Activated CD4-positive, alpha-beta T cell treated with anti-CD3 and anti-CD28 coated beads, Interleukin-2, Interleukin-6, amounts not matched to agents 100 ng/mL and 50 ng/mL, durations not matched to agents 16 hours and 8 hours (primary cell): ENCODE results near the gene PRDM2.
"Not testable (repeated sequence)": the region's sequence is repeated elsewhere in the genome, so short reads cannot be mapped to it uniquely, and the experiment has no call there.

ENCODE experiments used
- DNase-seq: peaks from one replicate; pipeline ENCODE4 v3.0.0-alpha.2; 2020

The PRDM2 gene

GRCh38 chr1:13701271-13701640, 1.3 kb downstream of the PRDM2 start:
- no peak for DNase-seq

GRCh38 chr1:13702425-13703127, 2.6 kb downstream of the PRDM2 start:
- DNase-seq = peak; percentile 79

GRCh38 chr1:13703128-13703513, 3.1 kb downstream of the PRDM2 start:
- DNase-seq = no peak

GRCh38 chr1:13703558-13704490, 3.8 kb downstream of the PRDM2 start:
- no peak for DNase-seq

GRCh38 chr1:13706046-13706445, 6.1 kb downstream of the PRDM2 start:
- no peak for DNase-seq

GRCh38 chr1:13707164-13707563, 7.2 kb downstream of the PRDM2 start:
- no peak for DNase-seq

- DNase-seq = no peak
Observed at GRCh38 chr1:13708380-13708982, 8.5 kb downstream of the PRDM2 start.

- DNase-seq = no peak
Observed at GRCh38 chr1:13710086-13710485, 10.1 kb downstream of the PRDM2 start.

GRCh38 chr1:13714851-13715250, 14.9 kb downstream of the PRDM2 start:
- DNase-seq = no peak

GRCh38 chr1:13715616-13716287, 15.8 kb downstream of the PRDM2 start:
- not testable (repeated sequence) for DNase-seq

- no peak for DNase-seq
Observed at GRCh38 chr1:13722808-13723360, 22.9 kb downstream of the PRDM2 start.

- DNase-seq = no peak
Observed at GRCh38 chr1:13723810-13724209, 23.8 kb downstream of the PRDM2 start.

- peak; percentile 40 for DNase-seq
Observed at GRCh38 chr1:13725714-13726175, 25.8 kb downstream of the PRDM2 start.

- no peak for DNase-seq
Observed at GRCh38 chr1:13728091-13728715, 28.2 kb downstream of the PRDM2 start.

GRCh38 chr1:13730291-13730690, 30.3 kb downstream of the PRDM2 start:
- DNase-seq = peak; percentile 24

- peak; percentile 91 for DNase-seq
Observed at GRCh38 chr1:13730751-13731482, 30.9 kb downstream of the PRDM2 start.

- no peak for DNase-seq
Observed at GRCh38 chr1:13731897-13732296, 31.9 kb downstream of the PRDM2 start.

GRCh38 chr1:13732971-13733667, 33.1 kb downstream of the PRDM2 start:
- peak; percentile 54 for DNase-seq

GRCh38 chr1:13733711-13734110, 33.7 kb downstream of the PRDM2 start:
- DNase-seq = no peak

GRCh38 chr1:13735168-13735930, 35.4 kb downstream of the PRDM2 start:
- no peak for DNase-seq
